Vagina (tissue), 2 donors: ENCODE measurements around the gene KDM4C.

Source experiments
- CTCF ChIP-seq, 3 experiments: fragments of 450-650 bp in 2 of 3; fragments of 200-600 bp in 1 of 3; sonication (generic) in 1 of 3; IDR thresholded peaks; one replicate each; pipeline ENCODE4 v1.5.1; 2017 to 2019; ENCODE audit warnings: antibody characterized with exemption in 3 of 3, mild to moderate bottlenecking in 2 of 3, moderate library complexity in 2 of 3
- POLR2A ChIP-seq, 2 donors: fragments of 450-650 bp; IDR thresholded peaks; one replicate each; pipeline ENCODE4 v1.6.1; 2017; ENCODE audit warnings: antibody characterized with exemption in 2 of 2, mild to moderate bottlenecking in 2 of 2, moderate library complexity in 2 of 2
- POLR2AphosphoS5 ChIP-seq, 2 donors: sonication (generic); formaldehyde crosslinking; IDR thresholded peaks; one replicate each; pipeline ENCODE4 v1.9.0; 2017; ENCODE audit warnings: antibody characterized with exemption in 2 of 2, mild to moderate bottlenecking in 2 of 2, low read depth in 1 of 2; ENCODE audit not compliant: insufficient read depth in 1 of 2

GRCh38 chr9:7095058-7095457 is 337.3 kb downstream of the KDM4C start:
- TF ChIP-seq CTCF (IDR thresholded peaks at IDR 0.05), result no peak
- TF ChIP-seq POLR2A (IDR thresholded peaks at IDR 0.05), result no peak
- TF ChIP-seq POLR2AphosphoS5 (IDR thresholded peaks at IDR 0.05; ENCODE audit: insufficient read depth in 1 of 2, low read depth in 1 of 2), result no peak
